ENCODE results near the gene KRTAP10-4.

The KRTAP10-4 gene

GRCh38 chr21:44619886-44620285, 46.4 kb downstream of the KRTAP10-4 start:
- FAIRE-seq (no peak), DNase-seq (ENCODE audit: insufficient read length, low spot score) (no peak)
- TF ChIP-seq PAX5 (IDR thresholded peaks at IDR 0.05; ENCODE audit: insufficient read depth, low read length, severe bottlenecking) (no peak), POLR2AphosphoS5 (IDR thresholded peaks at IDR 0.05; ENCODE audit: low read depth, low read length) (no peak), POU2F2 (IDR thresholded peaks at IDR 0.05; ENCODE audit: low read depth, low read length) (no peak), POLR2A (IDR thresholded peaks at IDR 0.05; ENCODE audit: low read depth, low read length) (no peak), SPI1 (IDR thresholded peaks at IDR 0.05; ENCODE audit: low read depth, low read length) (no peak), TAF1 (IDR thresholded peaks at IDR 0.05; ENCODE audit: low read depth, low read length) (no peak)

GRCh38 chr21:44623575-44623974, 50.0 kb downstream of the KRTAP10-4 start:
- TF ChIP-seq POLR2AphosphoS5 (IDR thresholded peaks at IDR 0.05; ENCODE audit: low read depth, low read length), result no peak
- TF ChIP-seq SPI1 (IDR thresholded peaks at IDR 0.05; ENCODE audit: low read depth, low read length), result no peak
- TF ChIP-seq POLR2A (IDR thresholded peaks at IDR 0.05; ENCODE audit: low read depth, low read length), result no peak
- no peak for TF ChIP-seq TAF1 (IDR thresholded peaks at IDR 0.05; ENCODE audit: low read depth, low read length)
- TF ChIP-seq PAX5 (IDR thresholded peaks at IDR 0.05; ENCODE audit: insufficient read depth, low read length, severe bottlenecking), result no peak
- no peak for TF ChIP-seq POU2F2 (IDR thresholded peaks at IDR 0.05; ENCODE audit: low read depth, low read length)
- no peak for DNase-seq (ENCODE audit: insufficient read length, low spot score)
- FAIRE-seq, result no peak

Measured in GM12891 (cell line).